Activated CD4-positive, CD25-positive, alpha-beta regulatory T cell treated with anti-CD3 and anti-CD28 coated beads, Interleukin-2, amount 50 U/mL, for 72 hours (primary cell): Measurements from ENCODE around the gene GPR78.

Source experiments
- DNase-seq: peaks from one replicate; pipeline ENCODE4 v3.0.0; 2021

Gene GPR78

GRCh38 chr4:8580321-8581093, at the start of gene GPR78:
GPR78 (plus strand) TSS chr4:8580392; CDS start chr4:8580983, 591 bp downstream.
- DNase-seq, result no peak

- no peak for DNase-seq
Measured at GRCh38 chr4:8532245-8532781, 47.9 kb upstream of the GPR78 start.

- DNase-seq, result no peak
Measured at GRCh38 chr4:8533274-8533865, 46.8 kb upstream of the GPR78 start.

GRCh38 chr4:8534129-8534528, 46.1 kb upstream of the GPR78 start:
- no peak for DNase-seq

GRCh38 chr4:8534611-8535010, 45.6 kb upstream of the GPR78 start:
- DNase-seq, result no peak

GRCh38 chr4:8536467-8536866, 43.7 kb upstream of the GPR78 start:
- no peak for DNase-seq

GRCh38 chr4:8537041-8537461, 43.1 kb upstream of the GPR78 start:
- no peak for DNase-seq

- no peak for DNase-seq
Measured at GRCh38 chr4:8538076-8538702, 42.0 kb upstream of the GPR78 start.

GRCh38 chr4:8538703-8539567, 41.3 kb upstream of the GPR78 start:
- no peak for DNase-seq

GRCh38 chr4:8539661-8540060, 40.5 kb upstream of the GPR78 start:
- no peak for DNase-seq

GRCh38 chr4:8540072-8540471, 40.1 kb upstream of the GPR78 start:
- DNase-seq, result no peak

- DNase-seq, result no peak
Measured at GRCh38 chr4:8540586-8540985, 39.6 kb upstream of the GPR78 start.

- DNase-seq, result no peak
Measured at GRCh38 chr4:8540991-8541390, 39.2 kb upstream of the GPR78 start.

GRCh38 chr4:8541981-8542715, 38.0 kb upstream of the GPR78 start:
- no peak for DNase-seq

- no peak for DNase-seq
Measured at GRCh38 chr4:8542776-8543525, 37.2 kb upstream of the GPR78 start.

- DNase-seq, result no peak
Measured at GRCh38 chr4:8543623-8544022, 36.6 kb upstream of the GPR78 start.

- no peak for DNase-seq
Measured at GRCh38 chr4:8544282-8544681, 35.9 kb upstream of the GPR78 start.

GRCh38 chr4:8544741-8545438, 35.3 kb upstream of the GPR78 start:
- DNase-seq, result no peak

- DNase-seq, result no peak
Measured at GRCh38 chr4:8545439-8545765, 34.8 kb upstream of the GPR78 start.

- DNase-seq, result no peak
Measured at GRCh38 chr4:8546766-8547107, 33.5 kb upstream of the GPR78 start.
